T-helper 22 cell (primary cell): ENCODE measurements around the gene NOL9.
"Not testable (repeated sequence)": the region's sequence is repeated elsewhere in the genome, so short reads cannot be mapped to it uniquely, and the experiment has no call there.

Experiments
- DNase-seq: peaks from one replicate; pipeline ENCODE4 v3.0.0-alpha.2; 2020; ENCODE audit warnings: low read depth

NOL9 gene

GRCh38 chr1:6554031-6554906, at the start of gene NOL9:
Gene NOL9 (minus strand): TSS chr1:6554513. CDS start chr1:6554502, 11 bp downstream.
- DNase-seq, result peak; percentile 87

GRCh38 chr1:6603238-6603914, 49.1 kb upstream of the NOL9 start:
- peak; percentile 39 for DNase-seq

GRCh38 chr1:6602669-6603237, 48.4 kb upstream of the NOL9 start, which contains the start of gene KLHL21:
Gene KLHL21 (minus strand): TSS chr1:6602869. CDS start chr1:6602817, 52 bp downstream.
- peak; percentile 75 for DNase-seq

GRCh38 chr1:6601923-6602668, 47.8 kb upstream of the NOL9 start:
- DNase-seq, result no peak

GRCh38 chr1:6601049-6601922, 47.0 kb upstream of the NOL9 start:
- peak; percentile 78 for DNase-seq

GRCh38 chr1:6600410-6601048, 46.2 kb upstream of the NOL9 start:
- DNase-seq, result no peak

GRCh38 chr1:6599991-6600390, 45.7 kb upstream of the NOL9 start:
- DNase-seq, result not testable (repeated sequence)

- peak; percentile 45 for DNase-seq
Measured at GRCh38 chr1:6599141-6599975, 45.0 kb upstream of the NOL9 start.

GRCh38 chr1:6597777-6598131, 43.4 kb upstream of the NOL9 start:
- DNase-seq, result no peak

GRCh38 chr1:6596886-6597776, 42.8 kb upstream of the NOL9 start:
- DNase-seq, result no peak

- DNase-seq, result no peak
Measured at GRCh38 chr1:6596351-6596750, 42.0 kb upstream of the NOL9 start.

GRCh38 chr1:6594977-6595740, 40.8 kb upstream of the NOL9 start:
- no peak for DNase-seq

- no peak for DNase-seq
Measured at GRCh38 chr1:6593810-6594209, 39.5 kb upstream of the NOL9 start.

GRCh38 chr1:6592865-6593593, 38.7 kb upstream of the NOL9 start:
- DNase-seq, result no peak

GRCh38 chr1:6592441-6592840, 38.1 kb upstream of the NOL9 start:
- DNase-seq, result no peak

- no peak for DNase-seq
Measured at GRCh38 chr1:6591644-6592043, 37.3 kb upstream of the NOL9 start.

- DNase-seq, result no peak
Measured at GRCh38 chr1:6591222-6591621, 36.9 kb upstream of the NOL9 start.
